ENCODE data around the gene KRTAP12-2.

DNA sequence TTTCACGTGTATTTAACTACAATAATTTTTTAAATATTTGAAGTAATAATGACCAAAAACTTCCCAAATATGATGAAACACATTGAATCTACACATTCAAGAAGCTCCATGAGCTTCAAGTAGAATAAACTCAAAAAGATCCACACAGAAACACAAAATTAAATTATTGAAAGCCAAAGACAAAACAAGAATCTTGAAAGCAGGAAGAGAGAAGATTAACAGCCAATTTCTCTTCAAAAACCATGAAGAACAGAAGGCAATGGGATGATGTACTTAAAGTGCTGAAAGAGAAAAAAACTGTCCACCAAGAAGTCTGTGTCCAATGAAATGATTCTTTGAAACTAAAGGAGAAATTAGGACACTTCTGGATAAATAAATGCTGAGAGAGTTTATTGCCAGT is 34.7 kb downstream of the KRTAP12-2 start:
- TF ChIP-seq, protein P1, sequence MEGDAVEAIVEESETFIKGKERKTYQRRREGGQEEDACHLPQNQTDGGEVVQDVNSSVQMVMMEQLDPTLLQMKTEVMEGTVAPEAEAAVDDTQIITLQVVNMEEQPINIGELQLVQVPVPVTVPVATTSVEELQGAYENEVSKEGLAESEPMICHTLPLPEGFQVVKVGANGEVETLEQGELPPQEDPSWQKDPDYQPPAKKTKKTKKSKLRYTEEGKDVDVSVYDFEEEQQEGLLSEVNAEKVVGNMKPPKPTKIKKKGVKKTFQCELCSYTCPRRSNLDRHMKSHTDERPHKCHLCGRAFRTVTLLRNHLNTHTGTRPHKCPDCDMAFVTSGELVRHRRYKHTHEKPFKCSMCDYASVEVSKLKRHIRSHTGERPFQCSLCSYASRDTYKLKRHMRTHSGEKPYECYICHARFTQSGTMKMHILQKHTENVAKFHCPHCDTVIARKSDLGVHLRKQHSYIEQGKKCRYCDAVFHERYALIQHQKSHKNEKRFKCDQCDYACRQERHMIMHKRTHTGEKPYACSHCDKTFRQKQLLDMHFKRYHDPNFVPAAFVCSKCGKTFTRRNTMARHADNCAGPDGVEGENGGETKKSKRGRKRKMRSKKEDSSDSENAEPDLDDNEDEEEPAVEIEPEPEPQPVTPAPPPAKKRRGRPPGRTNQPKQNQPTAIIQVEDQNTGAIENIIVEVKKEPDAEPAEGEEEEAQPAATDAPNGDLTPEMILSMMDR (IDR thresholded peaks at IDR 0.05), result no peak
- no peak for TF ChIP-seq POLR2A (IDR thresholded peaks at IDR 0.05)
